Measurements from ENCODE around the gene FBXO2. TPM values are rescaled to one million over a fixed set of nuclear protein-coding genes. Genes with fewer than 3 reads are reported as not detected.

FBXO2 gene
- total and polyA plus RNA-seq, 10 of the 15 experiments (the other 5 are each of a cell fraction or from before 2014, with no cell fraction given): 0.06 to 0.41 (median 0.18) TPM; not detected in 4

- TF ChIP-seq, protein P1, sequence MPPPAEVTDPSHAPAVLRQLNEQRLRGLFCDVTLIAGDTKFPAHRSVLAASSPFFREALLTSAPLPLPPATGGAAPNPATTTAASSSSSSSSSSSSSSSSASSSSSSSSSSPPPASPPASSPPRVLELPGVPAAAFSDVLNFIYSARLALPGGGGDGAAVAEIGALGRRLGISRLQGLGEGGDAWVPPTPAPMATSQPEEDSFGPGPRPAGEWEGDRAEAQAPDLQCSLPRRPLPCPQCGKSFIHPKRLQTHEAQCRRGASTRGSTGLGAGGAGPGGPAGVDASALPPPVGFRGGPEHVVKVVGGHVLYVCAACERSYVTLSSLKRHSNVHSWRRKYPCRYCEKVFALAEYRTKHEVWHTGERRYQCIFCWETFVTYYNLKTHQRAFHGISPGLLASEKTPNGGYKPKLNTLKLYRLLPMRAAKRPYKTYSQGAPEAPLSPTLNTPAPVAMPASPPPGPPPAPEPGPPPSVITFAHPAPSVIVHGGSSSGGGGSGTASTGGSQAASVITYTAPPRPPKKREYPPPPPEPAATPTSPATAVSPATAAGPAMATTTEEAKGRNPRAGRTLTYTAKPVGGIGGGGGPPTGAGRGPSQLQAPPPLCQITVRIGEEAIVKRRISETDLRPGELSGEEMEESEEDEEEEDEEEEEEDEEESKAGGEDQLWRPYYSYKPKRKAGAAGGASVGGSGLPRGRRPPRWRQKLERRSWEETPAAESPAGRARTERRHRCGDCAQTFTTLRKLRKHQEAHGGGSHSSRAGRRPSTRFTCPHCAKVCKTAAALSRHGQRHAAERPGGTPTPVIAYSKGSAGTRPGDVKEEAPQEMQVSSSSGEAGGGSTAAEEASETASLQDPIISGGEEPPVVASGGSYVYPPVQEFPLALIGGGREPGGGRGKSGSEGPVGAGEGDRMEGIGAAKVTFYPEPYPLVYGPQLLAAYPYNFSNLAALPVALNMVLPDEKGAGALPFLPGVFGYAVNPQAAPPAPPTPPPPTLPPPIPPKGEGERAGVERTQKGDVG (CRISPR knock-in tag; IDR thresholded peaks at IDR 0.05): no peak
- no peak overlapping the region for H3K4me3 ChIP-seq
- H3K27me3 ChIP-seq (replicated peaks in 1 of 2; ENCODE audit: control insufficient read depth in 2 of 2, insufficient read depth in 2 of 2, low read length in 1 of 2): no peaks in the 10 kb centered on the region; a peak in 2 of 4 replicates
- H3K4me2 ChIP-seq (ENCODE audit: control insufficient read depth, insufficient read depth): no peak overlapping the region
- no peaks in the 10 kb centered on the region for H3K9me3 ChIP-seq (replicated peaks; ENCODE audit: control insufficient read depth, insufficient read depth, low read length)
- ChIA-PET SMC1A (ENCODE audit: uncharacterized antibody, unreplicated experiment) (no interaction called here), POLR2A (interaction anchor here (0.5 kb wide), 1 partner anchor 105 kb away, joined by 4 read pairs; no protein-coding TSS in a partner anchor), RAD21 (ENCODE audit: unreplicated experiment) (interaction anchor here (1.0 to 3.3 kb wide), 2 partner anchors 55 to 616 kb away, joined by 4 to 17 read pairs; no protein-coding TSS in a partner anchor), CTCF (interaction anchor here (1.0 to 2.2 kb wide), 4 partner anchors 9 to 66 kb away, joined by 3 to 10 read pairs (median 3); no protein-coding TSS in a partner anchor)
- H3K27ac ChIP-seq (ENCODE audit: control insufficient read depth, insufficient read depth): no peak overlapping the region
- peaks cover 5% of the 10 kb centered on the region for H3K4me1 ChIP-seq (ENCODE audit: control insufficient read depth, insufficient read depth, low read length)
- no peak overlapping the region for H2AFZ ChIP-seq (ENCODE audit: control insufficient read depth, low read depth, low read length)
- intact Hi-C loops (cut with micrococcal nuclease; ENCODE audit: unreplicated experiment) (no loop called here), in situ Hi-C loops (cut with MboI) (no loop called here)
- ATAC-seq (no peak), FAIRE-seq (no peak), DNase-seq (ENCODE audit: low read depth, low spot score) (no peak)
- H3K79me2 ChIP-seq (ENCODE audit: control insufficient read depth, insufficient read depth, low read length): no peaks in the 10 kb centered on the region
- no TSS peak for BruUV-seq (replicated peaks)
- H4K20me1 ChIP-seq (ENCODE audit: control insufficient read depth, insufficient read depth): no peaks in the 10 kb centered on the region
- WGBS (ENCODE audit: insufficient coverage, insufficient replicate concordance, low lambda C conversion rate, missing lambda C conversion rate): 83% methylated on average over 15 of the region's 17 CpGs
- peaks cover 0 to 5% of the 10 kb centered on the region in 2 experiments; a peak in 1 of 4 replicates for H3K36me3 ChIP-seq (ENCODE audit: control insufficient read depth in 2 of 2, insufficient read depth in 2 of 2, low read length in 1 of 2)
- no peak overlapping the region for H3K9ac ChIP-seq (ENCODE audit: control insufficient read depth, insufficient read depth, low read length)
Observed at GRCh38 chr1:11653101-11653860, 948 bp downstream of the FBXO2 start.

Measured in GM12878 (cell line).